ENCODE results near the gene CMKLR1. TPM values are rescaled to one million over a fixed set of nuclear protein-coding genes. Genes with fewer than 3 reads are reported as not detected.

The CMKLR1 gene
- total RNA-seq, 3 donors from 2014 or later (not counting 1 experiment from before 2014, with no cell fraction given): 40.7 to 99.1 (median 63.2) TPM

GRCh38 chr12:108332791-108333382, 6.2 kb downstream of the CMKLR1 start:
- Mint-ChIP-seq H3K4me3 (peak overlapping the region; percentile 80), H3K36me3 (peaks cover 8% of the 10 kb centered on the region), H3K9me3 (no peaks in the 10 kb centered on the region), H3K27me3 (ENCODE audit: low read depth in 2 of 2) (no peaks in the 10 kb centered on the region), H3K4me1 (peaks cover 92% of the 10 kb centered on the region in 2 donors), H3K27ac (peak overlapping the region; percentile 94 to 96)
- intact Hi-C loops (cut with micrococcal nuclease): loop anchor here (2.0 to 10.0 kb wide), 4 partner anchors 26 to 302 kb away; partner anchors contain the start of gene SELPLG
- Histone ChIP-seq H3K36me3 (ENCODE audit: control insufficient read depth, insufficient read depth, low read length) (peaks cover 5% of the 10 kb centered on the region), H3K4me1 (ENCODE audit: control insufficient read depth, insufficient read depth, low read length) (peaks cover 95% of the 10 kb centered on the region), H3K27me3 (ENCODE audit: control insufficient read depth, insufficient read depth, low read length) (no peaks in the 10 kb centered on the region), H3K4me3 (ENCODE audit: low read length) (no peak overlapping the region), H3K27ac (ENCODE audit: low read length) (peak overlapping the region; percentile 87), H3K9me3 (ENCODE audit: control insufficient read depth, insufficient read depth, low read length) (no peaks in the 10 kb centered on the region)
- ATAC-seq (peak; percentile 77 to 88 (median 84)), DNase-seq (peak; percentile 37 to 43)
- 23% methylated on average over 3 of the region's 3 CpGs for WGBS (ENCODE audit: insufficient coverage)
- no peak for TF ChIP-seq CTCF (IDR thresholded peaks at IDR 0.05)

- peaks cover 99% of the 10 kb centered on the region for H3K4me1 ChIP-seq (ENCODE audit: control insufficient read depth, insufficient read depth, low read length)
These were observed 10.7 kb downstream of the CMKLR1 start for GRCh38 chr12:108328420-108328819.

GRCh38 chr12:108327621-108328344, 11.3 kb downstream of the CMKLR1 start:
- peaks cover 9% of the 10 kb centered on the region for H3K36me3 ChIP-seq (ENCODE audit: control insufficient read depth, insufficient read depth, low read length)
- H3K4me1 Mint-ChIP-seq: peaks cover 85 to 99% of the 10 kb centered on the region in 2 donors
- intact Hi-C loops (cut with micrococcal nuclease): no loop called here
- no peak for ATAC-seq
- WGBS (ENCODE audit: insufficient coverage): 65% methylated on average over 14 of the region's 15 CpGs
- no peaks in the 10 kb centered on the region for H3K9me3 ChIP-seq (ENCODE audit: control insufficient read depth, insufficient read depth, low read length)
- peaks cover 23% of the 10 kb centered on the region for H3K36me3 Mint-ChIP-seq
- peak overlapping the region; percentile 41 for H3K27ac ChIP-seq (ENCODE audit: low read length)
- peak overlapping the region; percentile 94 to 96 for H3K27ac Mint-ChIP-seq
- TF ChIP-seq CTCF (IDR thresholded peaks at IDR 0.05): no peak
- H3K27me3 ChIP-seq (ENCODE audit: control insufficient read depth, insufficient read depth, low read length): no peaks in the 10 kb centered on the region
- H3K4me3 ChIP-seq (ENCODE audit: low read length): no peak overlapping the region
- H3K27me3 Mint-ChIP-seq (ENCODE audit: low read depth in 2 of 2): no peaks in the 10 kb centered on the region
- DNase-seq: no peak
- H3K9me3 Mint-ChIP-seq: no peaks in the 10 kb centered on the region
- H3K4me1 ChIP-seq (ENCODE audit: control insufficient read depth, insufficient read depth, low read length): peaks cover 98% of the 10 kb centered on the region
- H3K4me3 Mint-ChIP-seq: peak overlapping the region; percentile 57

More at GRCh38 chr12:108328420-108328819, 10.7 kb downstream of the CMKLR1 start:
- no peaks in the 10 kb centered on the region for H3K27me3 ChIP-seq (ENCODE audit: control insufficient read depth, insufficient read depth, low read length)
- Mint-ChIP-seq H3K36me3 (peaks cover 23% of the 10 kb centered on the region), H3K9me3 (no peaks in the 10 kb centered on the region), H3K27me3 (ENCODE audit: low read depth in 2 of 2) (no peaks in the 10 kb centered on the region), H3K4me1 (peaks cover 87 to 99% of the 10 kb centered on the region in 2 donors), H3K4me3 (peak overlapping the region; percentile 25), H3K27ac (peak overlapping the region; percentile 94 to 96)
- TF ChIP-seq CTCF (IDR thresholded peaks at IDR 0.05): no peak
- DNase-seq: no peak
- intact Hi-C loops (cut with micrococcal nuclease): no loop called here
- no peak for ATAC-seq
- peaks cover 9% of the 10 kb centered on the region for H3K36me3 ChIP-seq (ENCODE audit: control insufficient read depth, insufficient read depth, low read length)
- H3K4me3 ChIP-seq (ENCODE audit: low read length): no peak overlapping the region
- H3K27ac ChIP-seq (ENCODE audit: low read length): peak overlapping the region; percentile 41
- no peaks in the 10 kb centered on the region for H3K9me3 ChIP-seq (ENCODE audit: control insufficient read depth, insufficient read depth, low read length)
- 91% methylated on average over 7 of the region's 7 CpGs for WGBS (ENCODE audit: insufficient coverage)
